Psoas muscle (tissue), 8 donors: ENCODE results near the gene BDH1. TPM values are rescaled to one million over a fixed set of nuclear protein-coding genes. Genes with fewer than 3 reads are reported as not detected.

ENCODE experiments used
- ATAC-seq, 4 donors: fragments of 200-7000 bp; cut with Tn5 transposase; one replicate each; pipeline ENCODE4 v1.9.1; 2020; ENCODE audit warnings: moderate library complexity in 3 of 4, mild to moderate bottlenecking in 2 of 4
- DNase-seq, 2 donors: peaks; one replicate each; pipeline ENCODE4 v3.0.0-alpha.2; 2020
- H3K27ac ChIP-seq: fragments of 200-600 bp; one replicate; pipeline ENCODE4 v1.8.0; 2022
- H3K27me3 ChIP-seq, 3 donors: fragments of 200-600 bp in 1 of 3; one replicate each; pipeline versions ENCODE4 v1.6.1 to v1.8.0; 2013 to 2022; ENCODE audit warnings: low read length in 2 of 3, mild to moderate bottlenecking in 2 of 3, moderate library complexity in 1 of 3; ENCODE audit not compliant: insufficient read depth in 3 of 3
- H3K36me3 ChIP-seq, 2 donors: fragments of 200-600 bp in 1 of 2; one replicate each; pipeline versions ENCODE4 v1.6.1 to v1.8.0; 2013 to 2022; ENCODE audit warnings: low read depth in 1 of 2, mild to moderate bottlenecking in 1 of 2, moderate library complexity in 1 of 2; ENCODE audit not compliant: insufficient read depth in 1 of 2
- H3K4me1 ChIP-seq: fragments of 200-600 bp; one replicate; pipeline ENCODE4 v1.8.0; 2022
- H3K4me3 ChIP-seq: fragments of 200-600 bp; one replicate; pipeline ENCODE4 v1.8.0; 2022; ENCODE audit warnings: mild to moderate bottlenecking
- H3K9me3 ChIP-seq: fragments of 200-600 bp; one replicate; pipeline ENCODE4 v1.8.0; 2022
- WGBS, 3 donors: extraction: QIAGEN DNeasy Blood & Tissue Kit; methylation state at CpG; one replicate each; pipeline versions ENCODE4 v1.1.6 to v1.1.7; 2013; 5-methylcytosine and 5-hydroxymethylcytosine counted together
- intact Hi-C, 2 donors: fragments of 100-400 bp; cut with DNase I; formaldehyde crosslinking; loops; one replicate each; pipeline versions ENCODE4 v1.11.0 to v1.14.2; 2022
- polyA plus RNA-seq, 3 donors: library from polyadenylated mRNA; stranded (reverse); fragments of 200-250 nt; gene quantifications; one replicate each; pipeline ENCODE4 v1.2.3, GENCODE V29; 2013
- total RNA-seq, 4 donors: library from RNA; stranded (reverse); fragmentation: NEBNext Ultra II Directional in 2 of 4; extraction: Animal tissue kit (Norgen Biotek cat#: 25700) in 2 of 4; gene quantifications; one replicate each; pipeline versions ENCODE4 v1.2.1 to v1.2.4, GENCODE V29; 2021 to 2023
- TF ChIP-seq, protein P1 (sequence below): fragments of 200-600 bp; IDR thresholded peaks from one replicate; pipeline ENCODE4 v1.8.0; 2022; ENCODE audit warnings: antibody characterized with exemption
- donor health status: healthy with polysubstance abuse.
- donor health status: DM: no; HTN: no; CAD: no; lungs with moderate emphysema.
- donor health status: Bipolar disorder and iron deficiency.
- donor health status: healthy.
- donor health status: DM: yes; HTN: yes; CAD: no.
- donor health status: DM: no; HTN: no; CAD: no.
- donor health status: DM: no; HTN: no; CAD: no.
- donor health status: DM: yes; HTN: yes; CAD: no.

The BDH1 gene
- total and polyA plus RNA-seq, 7 donors, result 5.4 to 47.6 (median 16.0) TPM

DNA sequence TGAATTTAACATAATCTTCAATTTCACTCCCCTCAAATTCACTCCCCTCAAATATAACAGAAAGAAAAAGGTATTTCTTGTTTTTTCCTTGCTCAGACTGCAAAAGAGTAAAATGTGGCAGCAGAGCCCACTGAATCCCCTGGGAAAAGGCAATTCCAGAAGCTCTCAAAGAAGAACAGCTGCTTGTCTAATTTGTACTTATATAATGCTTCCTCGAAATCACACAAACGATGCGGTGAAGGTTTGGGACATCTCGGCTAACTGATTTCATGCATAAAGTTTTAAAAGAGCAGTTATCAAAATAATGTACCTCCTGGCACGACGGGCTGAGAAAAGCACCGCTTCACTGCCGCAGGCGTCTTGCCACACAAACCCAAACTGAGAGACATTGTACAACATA is 10.7 kb downstream of the BDH1 start:
- no peaks in the 10 kb centered on the region for H3K4me1 ChIP-seq
- WGBS, 3 donors, result 56 to 69% (median 64%) methylated on average over 9 of the region's 9 CpGs
- no peaks in the 10 kb centered on the region for H3K9me3 ChIP-seq
- H3K27ac ChIP-seq, result no peak overlapping the region
- no peaks in the 10 kb centered on the region for H3K27me3 ChIP-seq
- intact Hi-C loops, result no loop called here
- DNase-seq, result no peak
- TF ChIP-seq, protein P1, sequence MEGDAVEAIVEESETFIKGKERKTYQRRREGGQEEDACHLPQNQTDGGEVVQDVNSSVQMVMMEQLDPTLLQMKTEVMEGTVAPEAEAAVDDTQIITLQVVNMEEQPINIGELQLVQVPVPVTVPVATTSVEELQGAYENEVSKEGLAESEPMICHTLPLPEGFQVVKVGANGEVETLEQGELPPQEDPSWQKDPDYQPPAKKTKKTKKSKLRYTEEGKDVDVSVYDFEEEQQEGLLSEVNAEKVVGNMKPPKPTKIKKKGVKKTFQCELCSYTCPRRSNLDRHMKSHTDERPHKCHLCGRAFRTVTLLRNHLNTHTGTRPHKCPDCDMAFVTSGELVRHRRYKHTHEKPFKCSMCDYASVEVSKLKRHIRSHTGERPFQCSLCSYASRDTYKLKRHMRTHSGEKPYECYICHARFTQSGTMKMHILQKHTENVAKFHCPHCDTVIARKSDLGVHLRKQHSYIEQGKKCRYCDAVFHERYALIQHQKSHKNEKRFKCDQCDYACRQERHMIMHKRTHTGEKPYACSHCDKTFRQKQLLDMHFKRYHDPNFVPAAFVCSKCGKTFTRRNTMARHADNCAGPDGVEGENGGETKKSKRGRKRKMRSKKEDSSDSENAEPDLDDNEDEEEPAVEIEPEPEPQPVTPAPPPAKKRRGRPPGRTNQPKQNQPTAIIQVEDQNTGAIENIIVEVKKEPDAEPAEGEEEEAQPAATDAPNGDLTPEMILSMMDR, result no peak
- no peak overlapping the region for H3K4me3 ChIP-seq
- no peak for ATAC-seq
- H3K36me3 ChIP-seq, result no peaks in the 10 kb centered on the region

DNA sequence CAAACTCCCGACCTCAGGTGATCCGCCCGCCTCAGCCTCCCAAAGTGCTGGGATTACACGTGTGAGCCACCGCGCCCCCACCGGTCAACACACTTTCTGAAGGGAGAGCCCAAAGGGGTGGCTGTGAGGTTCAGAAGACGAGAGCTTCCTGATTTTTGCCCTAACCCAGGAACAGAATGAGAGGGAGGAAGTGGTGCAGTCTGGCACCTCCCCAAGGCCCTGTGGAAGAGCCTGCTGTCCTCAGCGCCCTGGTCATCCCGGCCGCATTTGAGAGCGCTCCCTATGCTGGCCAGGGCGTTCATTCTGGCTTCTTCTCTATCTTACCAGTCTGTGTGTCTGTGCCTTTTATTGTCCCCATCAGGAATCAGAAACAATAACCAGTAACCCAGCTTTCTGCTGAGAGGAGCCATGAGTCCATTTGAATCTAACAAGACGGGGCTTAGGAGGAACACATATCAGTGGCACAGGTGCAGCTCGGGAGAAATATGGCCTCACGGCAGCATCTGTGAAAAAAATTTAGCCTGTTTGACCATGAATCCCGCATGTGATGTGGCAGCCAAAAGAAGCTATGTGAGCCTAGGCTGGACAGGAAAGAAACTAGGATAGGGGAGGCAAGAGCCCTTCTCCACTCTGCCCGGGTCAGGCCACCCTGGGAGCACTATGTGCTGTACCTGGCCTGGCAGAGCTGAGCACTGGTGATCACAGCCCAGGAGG is 12.9 kb downstream of the BDH1 start:
- ATAC-seq (no peak), DNase-seq (peak in 1 of 2 donors; percentile 51)
- H3K4me1 ChIP-seq, result no peaks in the 10 kb centered on the region
- no peaks in the 10 kb centered on the region for H3K9me3 ChIP-seq
- WGBS, 3 donors, result 81 to 87% (median 81%) methylated on average over 18 of the region's 18 CpGs
- intact Hi-C loops, result no loop called here
- no peak overlapping the region for H3K27ac ChIP-seq
- H3K36me3 ChIP-seq, result no peaks in the 10 kb centered on the region
- no peak overlapping the region for H3K4me3 ChIP-seq
- no peaks in the 10 kb centered on the region for H3K27me3 ChIP-seq
- TF ChIP-seq, protein P1, result no peak

DNA sequence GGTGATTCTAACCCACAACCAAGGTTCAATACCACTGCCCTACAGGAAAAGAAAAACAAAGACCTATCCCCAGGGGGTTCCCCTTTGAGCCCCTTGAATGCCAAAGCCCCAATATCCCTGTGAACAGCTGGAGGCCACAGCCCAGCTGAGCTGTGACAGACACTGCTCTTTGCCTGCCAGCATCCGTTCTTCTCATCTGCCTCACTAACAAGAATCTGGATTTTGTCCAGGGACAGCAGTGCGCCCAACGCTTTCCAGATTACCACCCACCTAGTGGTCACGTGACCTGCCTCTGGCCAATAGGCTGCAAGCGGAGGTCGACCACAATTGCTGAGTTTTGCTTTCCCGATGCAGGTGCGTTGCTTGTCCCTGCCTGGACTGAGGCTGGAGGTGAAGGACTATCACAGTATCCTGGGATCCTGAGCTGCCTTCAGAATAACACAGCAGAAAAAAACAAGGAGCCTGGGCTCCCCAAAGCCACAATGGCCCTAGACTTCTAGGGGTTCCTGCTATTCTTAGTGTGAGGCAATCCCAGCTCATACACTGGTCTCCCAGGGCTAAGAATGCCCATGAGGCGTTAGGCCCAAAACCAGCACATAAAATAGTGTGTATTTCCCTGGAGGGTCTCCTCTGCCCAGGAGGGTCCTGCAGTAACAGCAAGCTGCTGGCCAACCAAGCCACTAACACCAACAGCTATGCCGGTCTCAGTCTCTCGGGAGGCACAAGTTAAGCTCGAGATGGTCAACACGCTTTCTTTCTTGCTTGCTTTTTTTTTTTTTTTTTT is 13.8 kb downstream of the BDH1 start:
- DNase-seq, result peak; percentile 60 to 81
- Histone ChIP-seq H3K4me3 (peak overlapping the region; percentile 27), H3K27ac (no peak overlapping the region), H3K4me1 (no peaks in the 10 kb centered on the region), H3K36me3 (no peaks in the 10 kb centered on the region), H3K27me3 (no peaks in the 10 kb centered on the region), H3K9me3 (no peaks in the 10 kb centered on the region)
- intact Hi-C loops, result no loop called here
- ATAC-seq, result peak; percentile 71 to 94 (median 88)
- TF ChIP-seq, protein P1, result no peak
- 39 to 42% (median 40%) methylated on average over 13 of the region's 13 CpGs for WGBS, 3 donors

DNA sequence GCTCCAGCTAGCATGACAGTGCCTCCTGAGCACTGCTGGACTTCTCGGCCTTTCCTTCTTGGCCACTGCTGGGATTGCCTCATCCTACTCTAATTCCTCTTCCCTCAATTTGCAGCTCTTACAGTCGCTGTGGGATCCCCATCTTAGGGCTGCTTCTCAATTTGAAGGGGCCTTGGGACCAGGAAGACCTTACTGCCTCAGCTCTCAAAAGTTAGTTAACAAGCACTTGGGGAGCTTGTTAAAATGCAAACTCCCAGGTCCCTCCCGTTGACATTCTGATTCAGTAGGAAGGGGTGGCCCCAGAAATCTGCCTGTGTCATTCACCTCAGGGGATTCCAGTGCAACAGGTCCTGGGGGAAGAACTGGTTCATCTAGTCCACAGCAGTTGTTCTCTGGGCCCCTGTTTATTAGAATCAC is 14.8 kb downstream of the BDH1 start:
- DNase-seq (no peak), ATAC-seq (no peak)
- intact Hi-C loops, result no loop called here
- H3K27ac ChIP-seq, result no peak overlapping the region
- H3K27me3 ChIP-seq, result no peaks in the 10 kb centered on the region
- H3K36me3 ChIP-seq, result no peaks in the 10 kb centered on the region
- no peaks in the 10 kb centered on the region for H3K4me1 ChIP-seq
- H3K9me3 ChIP-seq, result no peaks in the 10 kb centered on the region
- TF ChIP-seq, protein P1, result no peak
- WGBS, 3 donors, result 72 to 79% (median 72%) methylated on average over 3 of the region's 3 CpGs
- H3K4me3 ChIP-seq, result no peak overlapping the region
